ENCODE results near the gene KCNT2.

DNA sequence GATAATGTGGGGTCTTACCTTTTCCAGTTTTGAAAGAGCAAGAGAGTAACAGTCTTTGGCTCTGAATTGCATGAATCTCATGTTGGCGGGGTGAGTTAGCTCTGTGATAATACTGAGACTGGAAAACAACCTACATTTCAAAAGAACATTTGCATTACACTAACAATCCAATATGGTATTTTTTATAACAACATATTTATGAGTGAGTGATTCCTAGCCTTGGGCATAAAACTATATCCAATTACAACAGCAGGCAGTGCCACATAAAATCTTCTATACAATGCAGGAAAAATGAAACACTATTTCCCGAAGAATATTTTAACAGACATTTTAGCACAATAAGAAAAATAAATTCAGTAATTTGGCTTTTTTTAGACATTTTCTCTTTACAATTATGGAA lies 303.0 kb downstream of the KCNT2 start:
- TF ChIP-seq, protein P1, sequence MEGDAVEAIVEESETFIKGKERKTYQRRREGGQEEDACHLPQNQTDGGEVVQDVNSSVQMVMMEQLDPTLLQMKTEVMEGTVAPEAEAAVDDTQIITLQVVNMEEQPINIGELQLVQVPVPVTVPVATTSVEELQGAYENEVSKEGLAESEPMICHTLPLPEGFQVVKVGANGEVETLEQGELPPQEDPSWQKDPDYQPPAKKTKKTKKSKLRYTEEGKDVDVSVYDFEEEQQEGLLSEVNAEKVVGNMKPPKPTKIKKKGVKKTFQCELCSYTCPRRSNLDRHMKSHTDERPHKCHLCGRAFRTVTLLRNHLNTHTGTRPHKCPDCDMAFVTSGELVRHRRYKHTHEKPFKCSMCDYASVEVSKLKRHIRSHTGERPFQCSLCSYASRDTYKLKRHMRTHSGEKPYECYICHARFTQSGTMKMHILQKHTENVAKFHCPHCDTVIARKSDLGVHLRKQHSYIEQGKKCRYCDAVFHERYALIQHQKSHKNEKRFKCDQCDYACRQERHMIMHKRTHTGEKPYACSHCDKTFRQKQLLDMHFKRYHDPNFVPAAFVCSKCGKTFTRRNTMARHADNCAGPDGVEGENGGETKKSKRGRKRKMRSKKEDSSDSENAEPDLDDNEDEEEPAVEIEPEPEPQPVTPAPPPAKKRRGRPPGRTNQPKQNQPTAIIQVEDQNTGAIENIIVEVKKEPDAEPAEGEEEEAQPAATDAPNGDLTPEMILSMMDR (IDR thresholded peaks at IDR 0.05): no peak
- no peak for TF ChIP-seq POLR2A (IDR thresholded peaks at IDR 0.05)

All from heart left ventricle (tissue), 13 donors.